ENCODE data around the gene PRKN.

PRKN gene

GRCh38 chr6:161415302-161415855 is 1312.2 kb downstream of the PRKN start:
- DNase-seq = no peak

- DNase-seq = no peak
These were observed 1312.9 kb downstream of the PRKN start for GRCh38 chr6:161414707-161415106.

- DNase-seq = no peak
These were observed 1313.4 kb downstream of the PRKN start for GRCh38 chr6:161414180-161414579.

- DNase-seq = no peak
These were observed 1314.2 kb downstream of the PRKN start for GRCh38 chr6:161413355-161413771.

- no peak for DNase-seq
These were observed 1314.8 kb downstream of the PRKN start for GRCh38 chr6:161412795-161413194.

GRCh38 chr6:161411265-161411944 is 1316.2 kb downstream of the PRKN start:
- no peak for DNase-seq

GRCh38 chr6:161410736-161411135 is 1316.8 kb downstream of the PRKN start:
- no peak for DNase-seq

GRCh38 chr6:161410076-161410475 is 1317.5 kb downstream of the PRKN start:
- DNase-seq = no peak

GRCh38 chr6:161409353-161409752 is 1318.2 kb downstream of the PRKN start:
- DNase-seq = no peak

GRCh38 chr6:161408041-161408440 is 1319.5 kb downstream of the PRKN start:
- no peak for DNase-seq

GRCh38 chr6:161407581-161407980 is 1320.0 kb downstream of the PRKN start:
- DNase-seq = no peak

GRCh38 chr6:161407115-161407514 is 1320.5 kb downstream of the PRKN start:
- DNase-seq = no peak

- DNase-seq = no peak
These were observed 1320.9 kb downstream of the PRKN start for GRCh38 chr6:161406646-161407045.

- no peak for DNase-seq
These were observed 1322.1 kb downstream of the PRKN start for GRCh38 chr6:161405418-161405817.

- DNase-seq = no peak
These were observed 1323.8 kb downstream of the PRKN start for GRCh38 chr6:161403717-161404116.

- DNase-seq = no peak
These were observed 1325.8 kb downstream of the PRKN start for GRCh38 chr6:161401587-161402309.

GRCh38 chr6:161400671-161401070 is 1326.9 kb downstream of the PRKN start:
- DNase-seq = no peak

GRCh38 chr6:161396539-161396938 is 1331.0 kb downstream of the PRKN start:
- no peak for DNase-seq

- DNase-seq = no peak
These were observed 1331.8 kb downstream of the PRKN start for GRCh38 chr6:161395716-161396231.

- no peak for DNase-seq
These were observed 1333.1 kb downstream of the PRKN start for GRCh38 chr6:161394437-161394836.

GRCh38 chr6:161393839-161394364 is 1333.7 kb downstream of the PRKN start:
- DNase-seq = peak; percentile 80

GRCh38 chr6:161393292-161393691 is 1334.3 kb downstream of the PRKN start:
- DNase-seq = no peak

GRCh38 chr6:161389756-161390155 is 1337.8 kb downstream of the PRKN start:
- no peak for DNase-seq

GRCh38 chr6:161383951-161384350 is 1343.6 kb downstream of the PRKN start:
- DNase-seq = no peak

Measured in CD4-positive, alpha-beta T cell treated with Interleukin-4 for 4 hours (primary cell).